IPS-NIHi11 (cell line): Measurements from ENCODE around the gene SLC20A1.
A peak's percentile ranks its signal among the peaks of the same experiment; 100 is the strongest.

Experiments
- DNase-seq: peaks from one replicate; pipeline ENCODE4 v3.0.0; 2012; ENCODE audit warnings: mixed read lengths, low spot score

The SLC20A1 gene

DNA sequence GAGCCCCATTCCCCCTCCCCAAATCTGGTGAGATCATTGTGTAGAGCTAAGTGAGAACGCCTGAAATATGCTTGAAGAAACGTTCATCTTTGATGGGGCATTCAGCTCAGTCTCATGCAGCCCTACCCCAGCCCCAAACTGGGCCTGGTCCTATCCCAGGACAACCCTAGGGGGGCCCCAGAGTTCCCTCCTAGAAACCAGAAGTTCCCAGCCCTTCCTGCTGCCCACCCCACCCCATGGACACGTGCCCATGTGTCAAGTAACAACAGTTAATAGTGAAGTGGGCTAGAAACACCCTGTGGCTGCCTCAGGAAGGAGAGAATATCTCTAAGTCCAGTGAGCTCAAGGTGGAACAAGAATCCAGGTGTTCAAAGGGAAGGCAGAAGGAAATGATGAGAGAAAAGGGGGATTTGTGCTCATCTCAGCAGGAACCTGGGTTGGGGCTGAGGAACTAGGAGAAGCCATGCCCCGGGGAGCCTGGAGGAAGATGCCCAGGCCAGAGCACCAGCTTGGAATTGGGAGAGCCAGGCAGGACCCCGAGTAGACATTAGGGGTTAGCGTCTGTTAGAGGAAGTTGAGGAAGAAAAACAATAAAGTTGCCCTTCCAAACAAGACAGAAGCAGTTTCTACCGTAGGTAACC lies 20.1 kb upstream of the SLC20A1 start:
- DNase-seq = no peak

GRCh38 chr2:112626604-112627059 lies 19.1 kb upstream of the SLC20A1 start:
- peak; percentile 56 for DNase-seq

GRCh38 chr2:112627060-112628040 lies 18.4 kb upstream of the SLC20A1 start:
- DNase-seq = no peak

GRCh38 chr2:112629224-112629623 lies 16.5 kb upstream of the SLC20A1 start:
- DNase-seq = no peak

- no peak for DNase-seq
These were observed 15.9 kb upstream of the SLC20A1 start for GRCh38 chr2:112629823-112630222.

DNA sequence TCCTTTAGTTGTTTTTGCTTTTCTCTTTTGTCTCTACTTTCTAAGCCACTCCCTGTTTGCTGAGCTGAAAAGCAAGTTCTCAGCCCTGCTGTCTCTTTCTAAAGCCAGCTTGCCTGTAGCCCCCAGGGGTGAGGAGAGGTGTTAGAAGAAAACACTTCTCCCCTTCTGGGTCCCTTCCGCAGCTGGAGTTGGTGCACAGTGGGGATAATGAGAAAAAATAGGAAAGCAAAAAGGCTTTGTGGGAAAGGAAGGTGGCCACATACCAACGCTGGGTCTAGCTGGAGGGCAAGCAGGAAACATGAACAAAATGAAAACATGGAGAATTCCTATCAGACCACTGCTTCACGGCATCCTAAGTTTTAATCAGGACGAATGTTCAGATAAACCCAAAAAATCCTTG lies 15.5 kb upstream of the SLC20A1 start:
- DNase-seq = no peak

GRCh38 chr2:112633708-112634107 lies 12.0 kb upstream of the SLC20A1 start:
- no peak for DNase-seq

DNA sequence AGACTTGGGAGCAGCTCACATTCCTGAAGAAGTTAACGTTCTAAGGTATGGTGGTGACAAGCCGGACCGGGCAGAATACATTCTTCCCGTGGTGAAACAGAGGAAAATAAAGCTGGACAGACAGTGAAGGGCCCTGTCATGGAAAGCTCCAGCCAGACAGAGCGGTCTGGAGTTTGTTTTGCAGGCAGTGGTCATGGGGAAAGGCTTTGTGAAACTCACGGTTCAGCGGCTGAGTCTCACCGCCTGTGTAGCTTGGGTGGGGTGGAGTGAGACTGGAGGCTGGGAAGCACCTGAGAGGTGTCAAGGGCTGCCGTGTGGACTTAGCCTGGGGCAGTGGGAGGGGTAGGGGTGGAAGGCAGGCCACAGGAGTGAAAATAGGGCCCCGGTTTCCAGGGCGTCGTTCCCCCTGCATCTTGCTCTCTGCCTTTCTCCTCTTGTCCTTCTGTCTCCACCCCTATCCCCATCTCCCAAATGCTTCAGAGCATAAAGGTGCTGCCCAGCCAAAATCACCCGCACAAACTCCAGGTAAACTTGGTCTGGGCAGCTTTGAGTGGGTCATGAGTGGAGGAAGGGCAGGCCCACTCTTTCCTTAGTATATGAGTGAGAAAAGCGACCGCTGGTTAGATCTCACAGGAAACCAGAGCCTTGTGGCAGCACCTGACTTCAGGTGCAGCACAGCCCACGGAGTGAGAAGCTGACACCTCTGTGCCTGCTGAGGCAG lies 11.4 kb upstream of the SLC20A1 start:
- no peak for DNase-seq

GRCh38 chr2:112634874-112635157 lies 10.9 kb upstream of the SLC20A1 start:
- no peak for DNase-seq

DNA sequence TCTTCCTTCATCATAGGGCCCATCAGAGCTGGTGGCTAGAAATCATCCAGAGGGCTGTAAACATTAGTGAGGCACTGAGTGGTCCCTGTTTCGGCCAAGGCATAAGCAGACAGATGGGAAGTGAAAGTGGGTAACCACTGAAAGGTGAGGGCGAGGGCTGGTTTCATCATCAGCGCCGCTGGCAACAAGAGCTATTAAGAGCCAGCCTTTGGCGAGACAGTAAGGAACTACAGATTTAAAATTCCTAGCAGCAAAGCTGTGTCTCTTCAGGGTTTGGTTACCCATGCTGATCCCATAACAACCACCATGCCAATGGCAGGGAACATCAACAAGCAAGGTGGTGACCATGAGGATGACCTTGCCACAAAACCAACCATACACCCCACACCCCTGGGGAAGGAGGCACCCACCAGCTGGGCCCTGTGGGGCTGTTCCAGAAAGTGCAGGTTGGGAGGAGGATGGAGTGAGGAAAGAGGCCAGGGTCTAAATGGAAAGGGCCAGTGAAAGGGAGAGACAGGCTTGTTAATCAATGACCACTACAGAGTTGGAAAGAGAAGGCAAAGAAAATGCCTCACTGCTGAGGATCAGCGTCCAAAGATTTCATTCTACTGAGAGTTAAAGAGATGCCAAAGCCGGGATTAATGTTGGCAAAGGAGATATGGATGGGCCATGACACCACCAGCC lies 9.0 kb upstream of the SLC20A1 start:
- no peak for DNase-seq

GRCh38 chr2:112637289-112637660 lies 8.5 kb upstream of the SLC20A1 start:
- no peak for DNase-seq

- no peak for DNase-seq
These were observed 5.8 kb upstream of the SLC20A1 start for GRCh38 chr2:112639936-112640335.

DNA sequence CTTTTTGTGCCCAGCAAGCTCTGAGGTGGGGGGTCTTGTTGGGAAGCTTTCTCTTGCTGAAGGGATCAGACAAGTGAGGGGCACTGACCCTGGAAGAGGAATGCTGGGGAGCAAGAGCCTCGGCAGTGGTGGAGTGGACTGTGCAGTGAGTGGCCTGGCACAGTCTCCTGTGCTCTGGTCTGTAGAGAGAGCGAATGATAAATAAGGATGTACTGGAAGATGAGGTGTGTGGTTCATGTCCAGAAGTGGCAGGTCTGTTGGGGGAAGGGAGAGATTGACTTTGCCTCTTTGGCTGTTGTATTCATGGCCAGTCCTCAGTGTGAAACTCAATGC lies 5.3 kb upstream of the SLC20A1 start:
- no peak for DNase-seq

DNA sequence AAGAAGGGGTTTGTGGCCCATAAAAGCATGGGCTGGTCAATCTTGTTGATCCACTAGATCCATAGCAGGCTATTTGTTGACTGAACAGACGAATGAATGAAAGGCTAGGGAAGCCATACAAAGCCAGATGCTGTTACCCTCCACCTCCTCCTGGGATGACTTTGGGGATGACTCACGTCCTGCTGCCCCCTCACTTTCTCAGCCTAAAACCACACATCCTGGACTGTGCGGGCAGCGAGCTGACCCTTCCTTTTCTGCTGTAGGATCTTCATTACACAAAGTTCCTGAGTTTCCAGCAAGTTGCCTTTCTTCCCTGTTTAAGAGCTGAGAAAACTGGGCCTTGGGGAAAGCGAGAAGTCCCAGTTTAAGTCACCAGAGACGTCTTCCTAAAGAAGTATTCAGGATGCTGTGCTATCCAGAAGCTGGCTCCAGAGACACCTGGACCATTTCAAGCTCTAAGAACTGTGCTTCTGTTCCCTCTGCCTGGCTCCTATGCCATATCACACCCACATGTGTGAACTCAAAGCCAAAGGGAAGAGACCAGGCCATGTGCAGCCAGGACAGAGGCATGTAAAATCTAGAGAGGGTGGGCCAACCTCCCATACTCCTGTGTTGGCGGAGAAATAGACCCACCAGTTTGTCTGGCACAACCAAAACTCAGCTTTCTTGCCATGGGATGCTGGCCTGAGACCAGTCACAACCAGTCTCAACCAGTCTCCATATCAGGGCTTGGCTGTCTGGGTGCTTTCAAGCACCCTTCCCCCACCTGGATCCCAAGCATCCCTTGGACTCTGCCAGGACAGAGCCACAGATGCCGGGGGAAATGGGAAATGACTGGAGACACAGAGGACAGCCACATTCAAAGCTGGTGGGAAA lies 4.7 kb upstream of the SLC20A1 start:
- no peak for DNase-seq

DNA sequence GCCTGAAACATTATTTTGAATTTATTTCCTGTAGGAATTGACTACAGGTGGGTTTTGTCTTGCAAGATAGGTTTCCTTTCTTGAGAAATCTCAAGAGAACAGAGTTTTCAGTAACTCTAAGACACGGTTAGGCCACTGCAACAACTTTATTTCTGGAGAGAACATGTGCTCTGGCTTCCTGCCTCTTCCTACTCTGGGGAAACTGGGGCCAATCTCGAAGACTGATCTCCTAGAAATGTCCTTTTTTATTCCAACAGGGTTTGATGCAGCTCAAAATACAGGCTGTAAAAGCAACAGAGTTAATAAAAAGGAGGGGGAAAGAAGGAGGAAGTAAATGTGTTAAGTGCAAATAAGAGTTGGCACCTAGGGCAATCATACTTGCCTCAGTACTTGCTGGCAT lies 4.0 kb upstream of the SLC20A1 start:
- no peak for DNase-seq

DNA sequence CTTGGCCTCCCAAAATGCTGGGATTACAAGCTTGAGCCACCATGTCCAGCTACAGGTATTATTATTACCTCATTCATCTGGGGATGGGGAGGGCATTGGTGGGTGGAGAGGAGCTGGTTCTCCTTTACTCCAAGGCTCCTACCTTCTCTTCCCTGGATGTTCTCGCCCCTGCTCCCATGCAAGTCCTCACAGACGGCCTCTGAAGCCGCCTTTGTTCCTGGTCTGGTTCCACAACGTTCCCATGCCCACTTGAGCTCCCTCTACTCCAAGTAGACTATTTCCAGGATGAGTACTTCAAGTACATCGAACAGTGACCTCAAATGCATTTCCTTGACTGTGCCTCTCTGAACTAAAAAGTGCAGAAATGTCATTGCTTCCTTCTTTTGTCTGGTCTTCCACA lies 3.2 kb upstream of the SLC20A1 start:
- DNase-seq = no peak

DNA sequence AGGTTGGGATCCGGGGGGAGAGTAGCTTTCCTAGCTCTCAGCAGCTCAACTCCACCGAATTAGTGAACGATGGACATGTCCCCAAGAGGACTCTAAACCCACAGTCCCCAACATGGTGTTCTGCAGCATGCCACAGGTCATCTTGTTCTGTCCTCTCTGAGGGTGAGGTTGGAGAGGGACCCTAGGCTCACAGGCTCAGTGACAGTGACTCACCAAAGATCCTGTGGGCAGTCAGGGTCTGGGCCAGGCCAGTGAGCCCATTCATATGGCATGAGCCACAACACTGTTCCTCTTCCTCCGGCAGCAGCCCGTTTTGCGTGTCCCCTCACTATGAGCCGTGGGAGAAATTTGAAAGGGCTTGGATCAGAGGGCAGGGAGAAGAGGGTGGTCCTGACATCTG lies 2.8 kb upstream of the SLC20A1 start:
- DNase-seq = no peak

DNA sequence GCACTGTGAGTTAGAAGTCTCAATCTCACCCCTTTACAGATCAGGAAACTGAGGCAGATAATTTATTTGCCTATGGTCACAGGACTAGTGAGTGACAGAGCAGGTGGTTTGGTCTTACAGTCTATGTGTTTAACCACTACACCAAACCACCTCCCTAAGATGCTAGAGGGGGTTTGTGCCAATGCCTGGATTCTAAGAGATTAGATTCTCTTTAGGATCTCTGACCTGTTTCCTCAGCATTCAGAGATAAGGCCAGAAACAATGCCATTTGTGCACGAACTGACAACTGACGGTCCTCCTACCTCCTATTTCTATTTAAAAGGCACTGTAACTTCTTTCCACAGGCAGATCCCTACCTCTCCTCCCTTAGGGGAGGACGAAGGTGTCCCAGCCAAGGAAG lies 2.3 kb upstream of the SLC20A1 start:
- DNase-seq = no peak

- no peak for DNase-seq
These were observed 1.4 kb upstream of the SLC20A1 start for GRCh38 chr2:112644155-112644932.

DNA sequence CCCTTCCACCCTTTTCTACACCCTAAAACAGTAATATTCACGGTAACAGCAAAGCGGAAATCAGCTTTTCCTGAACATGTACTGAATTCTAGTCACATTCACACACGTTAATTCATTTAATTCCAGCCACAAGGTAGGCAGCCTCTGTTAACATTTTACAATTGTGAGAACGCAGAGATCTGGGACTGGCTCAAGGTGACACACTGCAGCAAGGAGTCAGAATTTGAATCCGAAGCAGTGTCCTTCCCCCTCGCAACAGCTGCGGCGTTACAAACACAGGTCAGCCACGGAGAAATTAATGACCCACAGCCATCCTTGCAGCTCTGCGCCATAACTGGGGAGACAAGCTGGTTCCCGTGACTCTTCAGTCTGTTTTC lies 818 bp upstream of the SLC20A1 start:
- no peak for DNase-seq
